Spleen (tissue), 11 donors: ENCODE results near the gene SFMBT1. TPM values are rescaled to one million over a fixed set of nuclear protein-coding genes. Genes with fewer than 3 reads are reported as not detected.
A peak's percentile ranks its signal among the peaks of the same experiment; 100 is the strongest.

Source experiments
- DNase-seq: peaks from one replicate; pipeline ENCODE4 v3.0.0-alpha.2; 2020
- H3K27ac ChIP-seq, 8 donors: fragments of 200-600 bp; sonication (generic) in 7 of 8; 1 replicate in 4 of 8; 2 replicates in 4 of 8; pipeline versions ENCODE4 v1.5.0 to v1.8.0; 2016 to 2021; ENCODE audit warnings: inconsistent platforms in 4 of 8, mild to moderate bottlenecking in 4 of 8, moderate library complexity in 1 of 8
- H3K27me3 ChIP-seq, 7 donors: fragments of 200-600 bp; sonication (generic) in 6 of 7; replicated peaks in 1 of 7; 1 replicate in 4 of 7; 2 replicates in 3 of 7; pipeline versions ENCODE4 v1.5.0 to v1.8.0; 2016 to 2021; ENCODE audit warnings: inconsistent platforms in 3 of 7, mild to moderate bottlenecking in 1 of 7
- H3K36me3 ChIP-seq, 6 donors: fragments of 200-600 bp; sonication (generic) in 5 of 6; 1 replicate in 4 of 6; 2 replicates in 2 of 6; pipeline versions ENCODE4 v1.5.0 to v1.8.0; 2016 to 2021; ENCODE audit warnings: inconsistent platforms in 2 of 6
- H3K4me1 ChIP-seq, 6 donors: fragments of 200-600 bp; sonication (generic) in 5 of 6; 1 replicate in 3 of 6; 2 replicates in 3 of 6; pipeline versions ENCODE4 v1.5.0 to v1.8.0; 2016 to 2021; ENCODE audit warnings: inconsistent platforms in 3 of 6
- H3K4me3 ChIP-seq, 8 donors: fragments of 200-600 bp; sonication (generic) in 7 of 8; 1 replicate in 4 of 8; 2 replicates in 4 of 8; pipeline versions ENCODE4 v1.5.0 to v1.8.0; 2016 to 2021; ENCODE audit warnings: inconsistent platforms in 4 of 8, mild to moderate bottlenecking in 4 of 8, moderate library complexity in 2 of 8
- H3K9me3 ChIP-seq, 8 donors: fragments of 200-600 bp; sonication (generic) in 7 of 8; 1 replicate in 4 of 8; 2 replicates in 4 of 8; pipeline versions ENCODE4 v1.5.0 to v1.8.0; 2016 to 2021; ENCODE audit warnings: inconsistent platforms in 4 of 8
- CTCF ChIP-seq, 11 experiments: fragments of 200-600 bp in 7 of 11; fragments of 450-650 bp in 4 of 11; sonication (generic) in 4 of 11; IDR thresholded peaks in 8 of 11; conservative IDR thresholded peaks in 3 of 11; 1 replicate in 7 of 11; 2 replicates in 4 of 11; pipeline versions ENCODE4 v1.4.0 to v1.8.0; 2016 to 2021; ENCODE audit warnings: antibody characterized with exemption in 11 of 11, inconsistent platforms in 4 of 11, mild to moderate bottlenecking in 1 of 11
- POLR2A ChIP-seq, 3 donors: fragments of 450-650 bp; IDR thresholded peaks; one replicate each; pipeline ENCODE4 v1.5.1; 2017; ENCODE audit warnings: antibody characterized with exemption in 3 of 3, mild to moderate bottlenecking in 1 of 3
- POLR2AphosphoS5 ChIP-seq, 3 donors: sonication (generic); formaldehyde crosslinking; IDR thresholded peaks; one replicate each; pipeline ENCODE4 v1.5.1; 2017; ENCODE audit warnings: antibody characterized with exemption in 3 of 3
- WGBS, 5 donors: extraction: QIAGEN DNeasy Blood & Tissue Kit in 3 of 5; methylation state at CpG; one replicate each; pipeline versions ENCODE4 v1.1.5 to v1.1.7; 2013 to 2018; 5-methylcytosine and 5-hydroxymethylcytosine counted together
- intact Hi-C: fragments of 100-400 bp; cut with DNase I; formaldehyde crosslinking; loops from one replicate; pipeline ENCODE4 v1.15.0; 2023; ENCODE audit warnings: low total_unique reads
- polyA plus RNA-seq, 3 donors: library from polyadenylated mRNA; stranded (reverse); fragments of 200-250 nt; gene quantifications; one replicate each; pipeline ENCODE4 v1.2.1, GENCODE V29; 2013
- total RNA-seq, 7 donors: library from RNA; depleted of rRNA in 3 of 7; stranded (reverse); fragments of >200 nt in 3 of 7; fragmentation: NEBNext Ultra II Directional in 4 of 7; extraction: Animal tissue kit (Norgen Biotek cat#: 25700) in 4 of 7; gene quantifications; one replicate each; pipeline versions ENCODE4 v1.1.0 to v1.2.1, GENCODE V29; 2016 to 2021
- donor health status: healthy with polysubstance abuse.
- donor health status: DM: no; HTN: no; CAD: no; lungs with moderate emphysema.
- donor health status: DM: no; HTN: no; CAD: no.
- donor health status: Bipolar disorder and iron deficiency.
- donor health status: healthy.
- donor health status: DM: no; HTN: no; CAD: no.
- donor health status: DM: yes; HTN: yes; CAD: no.

Gene SFMBT1
- total and polyA plus RNA-seq, 10 donors: 3.0 to 24.9 (median 12.3) TPM

DNA sequence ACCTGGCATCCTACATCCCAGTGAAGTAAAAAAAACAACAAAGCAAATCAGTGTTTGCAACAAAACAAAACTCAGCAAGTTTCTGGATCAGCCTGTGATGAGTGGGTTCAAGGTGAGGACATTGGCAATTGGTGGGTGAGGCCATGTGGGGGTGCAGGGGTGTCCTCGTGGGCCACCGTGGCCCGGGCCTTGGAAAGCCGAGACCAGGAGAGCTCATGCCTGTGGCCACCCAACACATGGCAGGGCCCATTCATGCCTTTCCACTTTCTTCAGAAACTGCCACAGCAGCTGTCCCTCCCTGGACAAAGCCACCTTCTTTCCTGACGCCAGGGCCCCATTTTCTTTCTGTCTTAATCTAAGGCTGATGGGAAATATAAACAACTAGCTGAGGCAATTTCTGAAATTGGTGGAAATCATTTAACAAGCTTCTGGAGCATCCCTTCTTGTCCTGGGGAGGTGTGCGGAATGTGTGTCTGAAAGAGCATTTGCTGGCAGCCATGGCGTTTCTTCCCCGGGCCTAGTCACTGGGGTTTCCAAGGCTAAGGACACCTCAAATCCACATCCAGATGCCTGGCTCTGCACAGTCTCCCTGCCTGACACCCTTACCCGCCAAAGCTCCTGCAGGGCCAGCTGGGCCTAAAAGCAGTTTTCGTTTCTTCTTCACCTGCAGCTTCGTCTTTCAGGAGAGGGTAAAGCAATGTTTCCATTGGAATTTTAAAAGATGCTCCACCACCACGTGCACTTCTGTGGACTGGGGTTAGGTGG is 34.1 kb upstream of the SFMBT1 start:
- 86 to 93% (median 90%) methylated on average over 12 of the region's 12 CpGs for WGBS, 5 donors
- H3K36me3 ChIP-seq: peaks cover 0 to 23% (median 2%) of the 10 kb centered on the region in 6 donors
- H3K27me3 ChIP-seq: no peaks in the 10 kb centered on the region
- H3K27ac ChIP-seq: no peak overlapping the region
- intact Hi-C loops: no loop called here
- peak; percentile 13 for DNase-seq
- no peak for TF ChIP-seq POLR2AphosphoS5 (IDR thresholded peaks at IDR 0.05)
- no peaks in the 10 kb centered on the region for H3K9me3 ChIP-seq
- H3K4me1 ChIP-seq: no peaks in the 10 kb centered on the region
- no peak overlapping the region for H3K4me3 ChIP-seq

DNA sequence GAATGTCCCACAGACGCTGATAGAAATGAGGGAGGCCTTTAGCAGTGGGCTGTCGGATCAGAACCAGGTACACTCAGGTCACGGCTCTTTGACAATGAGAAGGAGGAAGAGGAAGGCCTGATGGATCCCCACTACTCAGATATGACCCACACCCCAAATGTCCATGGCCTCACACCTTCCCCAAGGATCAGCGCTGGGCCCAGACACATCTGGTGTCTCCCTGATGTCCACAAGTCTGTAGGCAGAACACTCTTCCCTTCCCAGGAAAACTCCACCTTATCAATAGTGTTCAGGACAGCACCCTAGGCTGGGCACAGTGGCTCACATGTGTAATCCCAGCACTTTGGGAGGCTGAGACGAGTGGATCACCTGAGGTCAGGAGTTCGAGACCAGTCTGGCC is 33.3 kb upstream of the SFMBT1 start:
- peak; percentile 41 for DNase-seq
- peaks cover 0 to 18% (median 0%) of the 10 kb centered on the region in 6 donors for H3K36me3 ChIP-seq
- H3K4me1 ChIP-seq: no peaks in the 10 kb centered on the region
- H3K27ac ChIP-seq: no peak overlapping the region
- H3K4me3 ChIP-seq: no peak overlapping the region
- intact Hi-C loops: no loop called here
- no peaks in the 10 kb centered on the region for H3K9me3 ChIP-seq
- H3K27me3 ChIP-seq: no peaks in the 10 kb centered on the region
- 93 to 96% (median 95%) methylated on average over 6 of the region's 6 CpGs for WGBS, 5 donors
- TF ChIP-seq CTCF (IDR thresholded peaks at IDR 0.05 in 8 of 11, conservative IDR thresholded peaks at IDR 0.05 in 3 of 11) (no peak), POLR2AphosphoS5 (IDR thresholded peaks at IDR 0.05) (no peak), POLR2A (IDR thresholded peaks at IDR 0.05) (no peak)

GRCh38 chr3:53078656-53079055 is 32.8 kb upstream of the SFMBT1 start:
- WGBS, 5 donors: 85 to 94% (median 89%) methylated on average over 3 of the region's 3 CpGs
- Histone ChIP-seq H3K4me1 (peaks cover 0 to 3% (median under 1%) of the 10 kb centered on the region in 6 donors), H3K27me3 (no peaks in the 10 kb centered on the region), H3K27ac (no peak overlapping the region), H3K4me3 (no peak overlapping the region), H3K9me3 (no peaks in the 10 kb centered on the region), H3K36me3 (peaks cover 0 to 13% (median 0%) of the 10 kb centered on the region in 6 donors)
- TF ChIP-seq CTCF (IDR thresholded peaks at IDR 0.05 in 8 of 11, conservative IDR thresholded peaks at IDR 0.05 in 3 of 11) (no peak), POLR2A (IDR thresholded peaks at IDR 0.05) (no peak), POLR2AphosphoS5 (IDR thresholded peaks at IDR 0.05) (no peak)
- intact Hi-C loops: no loop called here
- DNase-seq: no peak

DNA sequence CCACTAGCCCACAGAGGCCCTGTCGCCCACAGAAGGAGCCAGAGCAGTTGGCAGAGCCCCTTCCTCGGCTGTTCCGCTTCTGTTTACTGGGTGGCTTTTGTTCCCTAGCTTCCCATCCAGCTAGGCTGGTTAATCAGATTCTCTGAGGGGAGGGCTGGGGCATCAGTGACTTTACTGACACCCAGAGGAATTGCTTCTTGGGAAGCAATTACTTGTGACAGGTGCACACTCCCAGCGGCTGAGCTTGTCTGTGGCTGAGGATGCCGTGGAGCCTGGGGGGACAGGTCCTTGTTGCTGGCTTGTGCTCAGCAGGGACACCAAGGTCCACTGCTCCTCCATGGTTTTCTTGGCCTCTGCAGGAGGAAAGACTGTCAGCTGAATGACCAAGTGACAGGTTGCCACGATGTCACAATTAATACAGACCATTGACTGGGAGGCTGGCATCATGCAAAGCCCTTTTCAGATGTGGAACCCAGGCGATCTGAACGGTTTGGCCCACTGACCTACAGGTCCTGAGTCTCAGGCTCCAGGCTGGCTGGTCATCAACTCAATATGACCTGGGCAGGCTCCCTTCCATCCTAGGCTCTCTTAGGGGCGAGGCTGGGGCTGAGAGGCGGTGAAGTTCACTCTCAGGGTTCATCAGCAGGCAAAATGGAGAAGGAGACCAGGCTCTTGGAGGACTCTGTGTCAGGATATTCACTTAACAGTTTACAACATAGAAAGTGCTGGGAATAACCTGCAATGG is 31.8 kb upstream of the SFMBT1 start:
- 89 to 95% (median 94%) methylated on average over 10 of the region's 10 CpGs for WGBS, 5 donors
- no peaks in the 10 kb centered on the region for H3K9me3 ChIP-seq
- peak; percentile 64 for DNase-seq
- H3K27ac ChIP-seq: no peak overlapping the region
- no peaks in the 10 kb centered on the region for H3K27me3 ChIP-seq
- H3K4me3 ChIP-seq: no peak overlapping the region
- peaks cover 0 to 10% (median 0%) of the 10 kb centered on the region in 6 donors for H3K36me3 ChIP-seq
- intact Hi-C loops: no loop called here
- peaks cover 0 to 13% (median 11%) of the 10 kb centered on the region in 6 donors for H3K4me1 ChIP-seq
- TF ChIP-seq CTCF (IDR thresholded peaks at IDR 0.05 in 8 of 11, conservative IDR thresholded peaks at IDR 0.05 in 3 of 11) (no peak), POLR2A (IDR thresholded peaks at IDR 0.05) (no peak)
